Progenitor cell of endocrine pancreas (in vitro differentiated cells): ENCODE results near the gene ROBO3. TPM values are rescaled to one million over a fixed set of nuclear protein-coding genes. Genes with fewer than 3 reads are reported as not detected.

Source experiments
- DNase-seq: peaks from one replicate; pipeline ENCODE4 v3.0.0; 2021; ENCODE audit warnings: low spot score; ENCODE audit not compliant: unreplicated experiment
- H3K27ac Mint-ChIP-seq: 2 replicates; pipeline ENCODE4 v1.8.0; 2021; ENCODE audit warnings: mild to moderate bottlenecking, moderate library complexity, mixed read lengths
- H3K27me3 Mint-ChIP-seq: 2 replicates; pipeline ENCODE4 v1.8.0; 2021; ENCODE audit warnings: mixed read lengths
- H3K36me3 Mint-ChIP-seq: 2 replicates; pipeline ENCODE4 v1.8.0; 2022; ENCODE audit warnings: mixed read lengths; ENCODE audit not compliant: insufficient read depth
- H3K4me1 Mint-ChIP-seq: 2 replicates; pipeline ENCODE4 v1.8.0; 2021; ENCODE audit warnings: low read depth, mixed read lengths
- H3K4me3 Mint-ChIP-seq: 2 replicates; pipeline ENCODE4 v1.8.0; 2021; ENCODE audit warnings: low read depth, mild to moderate bottlenecking, moderate library complexity, mixed read lengths
- H3K9me3 Mint-ChIP-seq: 2 replicates; pipeline ENCODE4 v1.8.0; 2021; ENCODE audit warnings: low read depth, mixed read lengths
- CTCF ChIP-seq: fragments of 200-600 bp; sonication (generic); IDR thresholded peaks from one replicate; pipeline ENCODE4 v1.5.0; 2021; ENCODE audit warnings: antibody characterized with exemption, mild to moderate bottlenecking; ENCODE audit not compliant: unreplicated experiment
- total RNA-seq: library from RNA; stranded (reverse); gene quantifications from 2 replicates; pipeline ENCODE4 v1.2.1, GENCODE V29; 2021

Gene ROBO3
- total RNA-seq, 1 donor from 2014 or later, result 9.9 TPM

GRCh38 chr11:124893781-124894401, 28.7 kb downstream of the ROBO3 start:
- Mint-ChIP-seq H3K27me3 (peaks cover 53% of the 10 kb centered on the region), H3K4me3 (no peak overlapping the region), H3K4me1 (no peaks in the 10 kb centered on the region), H3K9me3 (no peaks in the 10 kb centered on the region), H3K36me3 (no peaks in the 10 kb centered on the region), H3K27ac (no peak overlapping the region)
- TF ChIP-seq CTCF, result no peak
- DNase-seq, result peak; percentile 2

GRCh38 chr11:124894606-124895430, 29.6 kb downstream of the ROBO3 start:
- no peaks in the 10 kb centered on the region for H3K36me3 Mint-ChIP-seq
- TF ChIP-seq CTCF, result no peak
- no peaks in the 10 kb centered on the region for H3K4me1 Mint-ChIP-seq
- no peak overlapping the region for H3K4me3 Mint-ChIP-seq
- H3K27ac Mint-ChIP-seq, result no peak overlapping the region
- no peak for DNase-seq
- peaks cover 54% of the 10 kb centered on the region for H3K27me3 Mint-ChIP-seq
- H3K9me3 Mint-ChIP-seq, result no peaks in the 10 kb centered on the region

- no peak for TF ChIP-seq CTCF
- Mint-ChIP-seq H3K9me3 (no peaks in the 10 kb centered on the region), H3K4me1 (no peaks in the 10 kb centered on the region), H3K36me3 (no peaks in the 10 kb centered on the region), H3K27ac (no peak overlapping the region), H3K27me3 (peaks cover 57% of the 10 kb centered on the region), H3K4me3 (no peak overlapping the region)
- DNase-seq, result no peak
Measured at GRCh38 chr11:124895471-124895971, 30.3 kb downstream of the ROBO3 start.

- no peak for DNase-seq
- no peaks in the 10 kb centered on the region for H3K4me1 Mint-ChIP-seq
- no peak overlapping the region for H3K4me3 Mint-ChIP-seq
- H3K9me3 Mint-ChIP-seq, result no peaks in the 10 kb centered on the region
- H3K27ac Mint-ChIP-seq, result no peak overlapping the region
- no peak for TF ChIP-seq CTCF
- H3K36me3 Mint-ChIP-seq, result no peaks in the 10 kb centered on the region
- H3K27me3 Mint-ChIP-seq, result peaks cover 59% of the 10 kb centered on the region
Measured at GRCh38 chr11:124896071-124896750, 31.0 kb downstream of the ROBO3 start.

GRCh38 chr11:124896821-124897391, 31.7 kb downstream of the ROBO3 start:
- no peak overlapping the region for H3K4me3 Mint-ChIP-seq
- peaks cover 66% of the 10 kb centered on the region for H3K27me3 Mint-ChIP-seq
- TF ChIP-seq CTCF, result no peak
- no peaks in the 10 kb centered on the region for H3K36me3 Mint-ChIP-seq
- no peaks in the 10 kb centered on the region for H3K4me1 Mint-ChIP-seq
- no peak overlapping the region for H3K27ac Mint-ChIP-seq
- DNase-seq, result no peak
- no peaks in the 10 kb centered on the region for H3K9me3 Mint-ChIP-seq
